ENCODE measurements around the gene CD1B.
A peak's percentile ranks its signal among the peaks of the same experiment; 100 is the strongest.
"Not testable (repeated sequence)": the region's sequence is repeated elsewhere in the genome, so short reads cannot be mapped to it uniquely, and the experiment has no call there.

CD1B gene

DNA sequence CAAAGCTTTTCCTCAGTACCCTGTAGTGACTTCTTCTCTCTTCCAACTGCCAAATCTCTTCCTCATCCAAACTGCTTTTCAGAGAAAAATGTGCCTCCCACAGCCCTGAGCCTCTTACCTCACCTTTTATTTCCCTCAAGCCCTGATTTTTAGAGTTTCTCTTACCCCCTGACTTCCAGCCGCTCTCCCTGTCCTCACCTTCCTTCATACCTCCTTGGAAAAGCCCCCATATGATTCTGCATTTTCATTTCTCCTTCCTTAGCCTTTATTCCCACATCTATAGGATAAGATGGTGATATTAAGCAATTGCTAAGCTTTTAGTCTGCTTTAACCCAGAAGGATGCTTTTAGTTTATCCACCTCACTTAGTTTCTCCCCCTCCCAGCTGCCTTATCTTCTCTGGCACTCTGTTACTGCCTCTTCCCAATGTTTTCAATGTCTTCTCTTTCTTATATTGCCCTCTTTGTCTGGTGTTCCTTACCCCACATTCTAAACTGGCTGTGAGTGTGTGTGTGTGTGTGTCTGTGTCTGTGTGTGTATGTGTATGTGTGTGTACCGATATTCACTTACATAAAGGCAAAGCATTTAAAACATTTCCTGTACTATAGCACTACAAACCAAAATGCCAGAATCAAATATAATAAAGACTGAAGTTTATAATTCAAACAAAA is at the start of gene CD1B:
CD1B (minus strand) TSS at position 51 of the 670 bp plus-strand sequence. CDS start 108 bp downstream, outside the sequence.
- no peak for DNase-seq

DNA sequence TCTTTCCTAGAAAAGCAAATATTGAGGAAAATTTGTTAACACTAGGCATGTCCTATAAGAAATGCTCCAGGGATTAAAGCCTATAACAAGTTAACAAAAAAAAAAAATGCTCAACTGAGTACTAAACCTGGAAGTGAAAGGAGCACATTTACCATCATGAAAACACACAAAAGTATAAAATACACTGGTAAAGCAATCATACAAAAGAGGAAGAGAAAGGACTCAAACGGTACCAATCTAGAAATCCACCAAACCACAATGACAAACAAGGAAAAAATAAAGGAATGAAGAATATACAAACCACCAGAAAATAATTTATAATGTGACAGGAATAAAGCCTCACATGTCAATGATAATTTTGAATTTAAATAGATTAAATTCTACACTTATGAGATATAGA is 43.5 kb upstream of the CD1B start:
- peak; percentile 92 for DNase-seq

DNA sequence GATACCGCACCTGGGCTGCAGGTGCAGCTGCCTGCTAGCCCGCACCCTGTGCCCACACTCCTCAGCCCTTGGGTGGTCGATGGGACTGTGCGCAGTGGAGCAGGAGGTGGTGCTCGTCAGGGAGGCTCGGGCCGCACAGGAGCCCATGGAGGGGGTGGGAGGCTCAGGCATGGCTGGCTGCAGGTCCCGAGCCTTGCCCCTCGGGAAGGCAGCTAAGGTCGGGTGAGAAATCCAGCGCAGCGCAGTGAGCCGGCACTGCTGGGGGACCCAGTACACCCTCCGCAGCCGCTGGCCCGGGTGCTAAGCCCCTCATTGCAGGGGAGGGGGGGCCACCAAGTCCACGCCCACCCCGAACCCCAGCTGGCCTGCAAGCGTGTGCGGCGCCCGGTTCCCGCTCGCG is 42.8 kb upstream of the CD1B start:
- DNase-seq: not testable (repeated sequence)

DNA sequence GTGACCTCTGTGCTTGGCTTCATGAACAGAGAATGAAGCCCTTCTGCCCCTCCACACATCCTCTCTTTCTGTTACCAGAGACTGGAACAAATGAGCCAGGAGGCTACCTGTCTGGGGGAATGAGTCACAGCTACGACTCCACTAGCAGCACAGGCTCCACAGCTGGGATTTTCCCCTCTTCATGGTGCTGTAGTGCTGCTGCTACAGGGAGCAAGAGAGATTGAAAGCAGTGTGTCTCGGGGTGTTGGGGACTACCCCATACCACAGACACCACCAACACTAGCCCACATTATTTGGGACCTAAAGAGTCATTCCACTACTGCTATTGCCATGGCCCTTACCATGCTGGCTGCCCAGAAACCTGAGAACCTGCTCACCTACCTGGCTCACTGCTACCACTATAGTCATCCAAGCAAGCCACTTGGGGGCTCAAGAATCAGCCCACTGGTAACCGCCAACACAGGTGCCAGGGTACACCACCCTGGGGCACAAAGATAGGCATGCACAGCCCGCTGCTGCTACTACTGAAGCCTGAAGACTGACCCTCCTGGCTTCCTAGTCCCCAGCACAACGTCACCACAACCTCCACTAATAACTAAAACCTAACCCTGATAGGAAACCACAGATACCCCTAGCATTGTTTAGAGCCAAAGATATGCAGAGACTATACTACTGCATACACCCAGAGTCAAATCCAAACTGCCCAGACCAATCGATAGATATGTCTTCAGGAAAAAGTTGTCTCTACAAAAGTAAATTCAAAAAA is 40.0 kb upstream of the CD1B start:
- DNase-seq: no peak

DNA sequence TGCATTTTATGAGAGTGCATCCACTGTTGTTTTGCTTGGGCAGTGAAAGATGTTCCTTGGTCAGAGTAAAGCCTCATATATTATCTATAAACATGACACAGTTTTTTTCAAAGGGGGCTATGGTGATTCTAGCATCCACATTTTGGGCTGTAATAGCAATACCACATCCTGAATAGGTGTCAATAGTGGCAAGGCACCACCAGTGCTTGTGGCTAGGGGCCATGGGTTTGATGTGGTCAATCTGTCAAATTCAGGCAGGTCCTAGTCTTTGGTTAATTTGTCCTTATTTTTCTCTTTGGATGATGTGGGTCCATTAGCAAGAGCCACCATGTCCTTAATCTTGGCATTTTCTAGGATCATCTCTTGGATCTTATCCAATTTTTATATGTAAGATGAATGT is 35.5 kb upstream of the CD1B start:
- no peak for DNase-seq

DNA sequence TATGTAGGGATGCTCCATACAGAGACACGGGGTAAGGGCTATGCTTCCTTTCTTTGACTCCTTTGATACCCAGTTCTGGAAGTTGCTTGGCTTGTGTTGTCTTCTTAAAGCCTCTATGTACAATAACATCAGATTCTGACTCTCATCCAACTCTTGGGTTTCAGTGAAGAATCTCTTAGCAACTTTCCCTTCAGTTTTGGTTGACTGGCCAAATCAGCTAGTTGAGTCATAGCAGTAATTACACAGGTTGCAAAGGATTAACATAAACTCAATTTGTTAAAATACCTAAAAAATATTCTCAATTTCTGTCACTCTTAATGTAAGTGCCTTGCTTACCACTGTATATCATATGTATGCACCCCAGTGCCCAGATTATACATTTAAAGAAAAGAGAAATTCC is 31.6 kb upstream of the CD1B start:
- DNase-seq: no peak

DNA sequence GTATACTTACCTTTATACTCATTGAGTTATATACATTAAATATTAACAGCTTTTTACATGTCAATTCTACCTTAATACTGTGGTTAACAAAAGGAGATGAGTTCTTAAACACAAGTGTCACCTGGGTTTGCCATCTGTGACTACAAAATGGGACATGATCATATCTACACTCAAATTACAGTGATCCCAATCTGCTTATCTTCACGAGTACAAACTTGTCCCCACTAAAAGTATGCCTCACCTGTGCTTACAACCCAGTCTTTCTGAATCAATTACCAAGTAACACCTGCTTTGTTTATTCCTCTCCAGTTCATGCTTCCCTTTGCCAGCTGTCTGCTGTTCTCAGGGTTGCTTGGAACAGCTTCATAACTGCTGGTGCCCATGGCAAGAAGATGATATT is 31.2 kb upstream of the CD1B start:
- no peak for DNase-seq

DNA sequence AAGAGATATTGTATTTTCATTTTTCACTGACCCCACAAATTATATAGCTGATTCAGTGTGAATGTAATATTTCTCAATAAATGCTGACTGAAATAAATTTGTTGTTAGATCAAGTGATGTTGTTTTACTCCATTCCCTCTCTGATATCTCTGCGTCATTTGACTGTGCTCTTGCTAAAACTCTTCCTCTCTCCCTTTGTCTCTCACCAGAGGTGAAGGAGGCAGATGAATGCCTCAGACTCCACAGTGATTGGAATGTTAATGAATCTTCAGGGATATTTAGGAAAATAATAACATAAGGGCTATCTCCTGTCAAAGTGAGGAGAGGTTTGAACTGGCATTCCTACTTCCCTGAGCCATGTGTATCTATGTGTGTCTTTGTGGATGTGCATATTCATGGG is 26.1 kb upstream of the CD1B start:
- no peak for DNase-seq

DNA sequence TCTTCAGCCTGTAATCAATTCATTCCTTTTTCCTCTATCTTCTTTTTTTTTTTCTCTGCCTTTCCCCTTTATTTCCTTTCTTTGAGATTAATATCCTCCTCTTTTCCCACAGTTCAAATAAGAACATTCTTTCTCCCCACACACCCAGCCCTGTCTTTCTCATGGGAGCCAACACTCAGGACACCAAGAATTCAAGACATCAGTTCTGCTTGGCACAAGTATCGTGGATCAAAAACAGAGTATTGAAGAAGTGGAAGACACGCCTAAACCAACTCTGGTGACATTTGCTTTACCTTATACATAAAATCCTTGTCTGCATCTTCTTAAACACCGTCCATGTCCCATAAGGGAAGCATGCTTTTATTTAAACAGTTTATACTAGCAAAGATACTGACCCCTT is 25.3 kb upstream of the CD1B start:
- DNase-seq: no peak

DNA sequence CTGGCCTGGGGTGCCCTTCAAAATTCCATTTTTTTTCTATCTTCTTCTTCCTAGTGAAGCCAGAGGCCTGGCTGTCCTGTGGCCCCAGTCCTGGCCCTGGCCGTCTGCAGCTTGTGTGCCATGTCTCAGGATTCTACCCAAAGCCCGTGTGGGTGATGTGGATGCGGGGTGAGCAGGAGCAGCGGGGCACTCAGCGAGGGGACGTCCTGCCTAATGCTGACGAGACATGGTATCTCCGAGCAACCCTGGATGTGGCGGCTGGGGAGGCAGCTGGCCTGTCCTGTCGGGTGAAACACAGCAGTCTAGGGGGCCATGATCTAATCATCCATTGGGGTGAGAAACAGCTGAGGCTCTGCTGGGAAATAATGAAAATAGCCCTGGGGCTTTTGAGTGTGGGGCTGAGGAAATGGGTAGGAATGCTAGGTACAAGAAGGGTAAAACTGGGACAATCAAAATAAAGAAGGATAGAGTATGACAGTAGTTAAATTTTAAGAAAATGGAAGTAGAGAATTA is 24.5 kb upstream of the CD1B start:
- no peak for DNase-seq

DNA sequence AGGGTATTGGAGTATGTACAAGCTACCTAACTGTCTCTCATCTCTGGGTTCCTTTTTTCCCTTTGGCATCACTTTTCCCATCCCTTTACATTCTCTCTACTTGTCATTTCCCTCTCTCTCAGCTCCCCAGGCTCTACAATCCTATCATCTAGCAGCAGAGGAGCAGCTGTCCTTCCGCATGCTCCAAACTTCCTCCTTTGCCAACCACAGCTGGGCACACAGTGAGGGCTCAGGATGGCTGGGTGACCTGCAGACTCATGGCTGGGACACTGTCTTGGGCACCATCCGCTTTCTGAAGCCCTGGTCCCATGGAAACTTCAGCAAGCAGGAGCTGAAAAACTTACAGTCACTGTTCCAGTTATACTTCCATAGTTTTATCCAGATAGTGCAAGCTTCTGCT is 22.9 kb upstream of the CD1B start:
- peak; percentile 31 for DNase-seq

DNA sequence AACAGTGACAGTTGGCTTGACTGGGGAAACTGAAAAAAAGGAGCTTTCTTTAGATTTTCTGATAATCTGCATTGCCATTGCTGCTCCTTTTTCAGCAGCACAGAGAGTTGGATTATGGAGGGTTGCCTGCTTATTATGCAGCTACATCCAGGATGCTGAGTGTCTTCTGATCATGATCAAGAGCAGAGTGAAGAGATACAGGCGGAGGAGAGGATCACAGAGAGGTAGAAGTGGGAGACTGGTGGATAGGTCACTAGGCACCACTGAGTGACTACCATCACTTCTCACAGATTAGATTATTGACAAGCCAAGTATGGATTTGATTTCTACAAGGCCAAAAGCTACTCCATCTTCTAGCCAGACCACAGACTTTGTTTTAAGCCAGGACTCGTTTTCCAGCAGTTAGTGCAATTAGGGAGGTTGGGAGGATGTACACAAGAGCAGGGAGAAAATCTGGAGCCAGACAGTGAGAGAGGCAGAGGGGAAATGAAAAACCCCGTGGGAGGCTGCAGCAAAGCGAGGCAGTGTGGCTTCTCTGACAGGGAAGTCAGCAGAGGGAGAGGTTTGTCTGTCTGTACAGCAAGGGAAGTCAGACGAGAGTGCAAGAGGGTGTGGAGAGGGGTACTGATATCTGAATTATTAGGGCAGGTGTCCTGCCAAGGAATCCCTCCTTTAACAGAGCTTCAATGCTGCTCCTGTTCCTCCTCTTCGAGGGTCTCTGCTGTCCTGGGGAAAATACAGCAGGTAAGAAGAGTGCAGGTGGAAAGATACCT is 22.2 kb upstream of the CD1B start, which contains the start of gene CD1E:
CD1E (plus strand) TSS at position 592 of the 773 bp plus-strand sequence; CDS start at position 687, 95 bp downstream.
- peak; percentile 40 for DNase-seq

DNA sequence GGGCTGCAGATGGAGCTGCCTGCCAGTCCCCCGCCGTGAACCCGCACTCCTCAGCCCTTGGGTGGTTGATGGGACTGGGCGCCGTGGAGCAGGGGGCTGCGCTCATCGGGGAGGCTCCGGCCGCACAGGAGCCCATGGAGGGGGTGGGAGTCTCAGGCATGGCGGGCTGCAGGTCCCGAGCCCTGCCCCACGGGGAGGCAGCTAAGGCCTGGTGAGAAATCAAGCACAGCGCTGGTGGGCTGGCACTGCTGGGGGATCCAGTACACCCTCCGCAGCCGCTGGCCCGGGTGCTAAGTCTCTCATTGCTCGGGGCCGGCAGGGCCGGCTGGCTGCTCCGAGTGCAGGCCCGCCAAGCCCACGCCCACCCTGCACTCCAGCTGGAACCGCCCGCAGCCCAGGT is 17.6 kb upstream of the CD1B start:
- not testable (repeated sequence) for DNase-seq

DNA sequence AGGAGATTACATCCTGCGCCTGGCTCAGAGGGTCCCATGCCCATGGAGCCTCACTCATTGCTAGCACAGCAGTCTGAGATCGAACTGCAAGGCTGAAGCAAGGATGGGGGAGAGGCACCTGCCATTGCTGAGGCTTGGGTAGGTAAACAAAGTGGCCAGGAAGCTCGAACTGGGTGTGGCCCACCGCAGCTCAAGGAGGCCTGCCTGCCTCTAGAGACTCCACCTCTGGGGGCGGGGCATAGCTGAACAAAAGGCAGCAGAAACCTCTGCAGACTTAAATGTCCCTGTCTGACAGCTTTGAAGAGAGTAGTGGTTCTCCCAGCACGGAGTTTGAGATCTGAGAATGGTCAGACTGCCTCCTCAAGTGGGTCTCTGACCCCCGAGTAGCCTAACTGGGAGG is 5.1 kb upstream of the CD1B start:
- DNase-seq: not testable (repeated sequence)

DNA sequence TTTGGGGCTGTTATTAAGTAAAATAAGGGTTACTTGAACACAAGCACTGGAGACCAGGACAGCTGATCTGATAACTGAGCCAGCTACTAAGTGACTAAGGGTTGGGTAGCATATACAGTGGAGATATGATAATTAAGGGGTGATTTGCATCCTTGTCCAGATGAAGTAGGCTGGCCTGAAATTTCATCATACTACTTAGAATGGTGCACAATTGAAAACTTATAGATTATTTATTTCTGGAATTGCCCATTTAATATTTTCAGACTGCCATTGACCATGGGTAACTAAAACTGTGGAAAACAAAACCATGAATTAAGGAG is 3.8 kb upstream of the CD1B start:
- no peak for DNase-seq

DNA sequence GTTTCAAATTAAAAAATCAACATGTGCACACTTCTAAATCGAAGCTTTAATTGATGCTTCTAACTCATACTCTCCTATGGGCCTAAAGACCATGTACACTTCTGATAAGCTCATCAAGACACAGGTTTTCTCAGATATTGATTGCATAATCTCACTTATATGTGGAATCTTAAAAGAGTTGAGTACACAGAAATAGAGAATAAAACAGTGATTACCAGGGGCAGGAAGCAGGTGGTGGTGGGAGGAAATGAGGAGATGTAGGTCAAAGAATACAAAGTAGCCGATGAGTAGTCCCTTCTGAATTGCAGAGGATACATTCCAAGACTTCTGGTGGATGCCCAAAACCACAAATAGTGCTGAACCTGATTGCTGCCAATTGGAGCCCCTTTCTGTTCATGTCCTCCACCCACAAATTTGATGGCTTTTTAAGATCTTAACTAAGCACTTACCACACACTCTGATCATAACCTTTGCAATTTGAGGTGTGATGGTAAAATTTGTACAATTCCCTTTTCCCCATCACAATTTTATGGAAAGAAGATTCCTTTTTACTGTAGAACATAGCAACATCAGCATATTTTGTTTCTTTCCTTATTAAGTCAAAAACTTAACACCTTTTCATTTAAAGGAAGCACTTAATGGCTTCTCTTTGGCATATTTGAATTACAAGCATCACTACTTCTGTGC is 3.3 kb upstream of the CD1B start:
- peak; percentile 0 for DNase-seq

DNA sequence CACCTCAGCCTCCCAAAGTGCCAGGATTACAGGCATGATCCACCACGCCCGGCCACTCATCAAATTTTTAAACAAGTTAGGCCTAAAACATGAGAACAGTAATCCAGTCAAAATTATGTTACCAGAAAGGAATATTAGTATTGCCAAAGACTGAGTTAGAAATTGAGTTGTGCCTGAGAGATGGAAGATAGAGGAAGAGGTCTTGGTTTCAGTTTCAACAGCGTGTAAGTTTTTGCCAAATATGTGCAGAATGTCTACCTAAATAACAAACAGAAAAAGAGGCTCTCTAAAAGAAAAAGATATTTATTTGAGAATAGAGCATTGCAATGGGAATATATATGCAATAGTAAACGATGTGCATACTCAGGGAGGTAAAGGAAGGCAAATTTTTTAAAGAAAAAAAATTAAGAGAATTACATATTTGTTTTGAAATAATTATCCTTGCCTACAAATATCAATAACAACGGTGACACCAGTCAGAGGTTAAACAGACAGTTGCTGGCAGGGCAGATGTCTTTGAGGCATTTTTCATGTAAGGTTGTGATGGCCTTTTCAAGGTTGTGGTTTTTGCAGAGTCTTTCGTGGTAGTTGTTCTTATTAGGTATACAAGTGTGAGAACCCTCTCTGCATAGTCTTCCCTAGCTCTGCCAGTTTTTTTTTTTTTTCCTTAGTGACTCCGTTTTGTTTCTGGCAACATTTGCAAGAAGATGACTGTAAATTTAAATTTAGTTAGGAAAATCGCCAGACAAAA is 2.2 kb upstream of the CD1B start:
- DNase-seq: peak; percentile 71

DNA sequence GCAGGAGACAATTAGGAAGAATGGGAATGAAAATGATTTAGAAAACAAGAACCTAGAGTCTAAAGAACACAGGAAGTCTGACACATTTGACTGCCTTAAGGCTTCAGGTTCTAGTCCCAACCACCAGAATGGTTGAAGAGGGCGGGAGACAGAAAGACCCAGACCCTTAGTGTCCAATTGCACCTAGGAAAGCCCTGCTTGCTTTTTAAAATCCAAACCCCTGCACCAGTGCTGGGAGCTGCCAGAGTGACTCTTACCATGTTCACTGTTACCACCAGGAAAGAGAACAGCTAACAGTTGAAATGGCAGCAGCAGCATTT is 265 bp downstream of the CD1B start:
- no peak for DNase-seq

DNA sequence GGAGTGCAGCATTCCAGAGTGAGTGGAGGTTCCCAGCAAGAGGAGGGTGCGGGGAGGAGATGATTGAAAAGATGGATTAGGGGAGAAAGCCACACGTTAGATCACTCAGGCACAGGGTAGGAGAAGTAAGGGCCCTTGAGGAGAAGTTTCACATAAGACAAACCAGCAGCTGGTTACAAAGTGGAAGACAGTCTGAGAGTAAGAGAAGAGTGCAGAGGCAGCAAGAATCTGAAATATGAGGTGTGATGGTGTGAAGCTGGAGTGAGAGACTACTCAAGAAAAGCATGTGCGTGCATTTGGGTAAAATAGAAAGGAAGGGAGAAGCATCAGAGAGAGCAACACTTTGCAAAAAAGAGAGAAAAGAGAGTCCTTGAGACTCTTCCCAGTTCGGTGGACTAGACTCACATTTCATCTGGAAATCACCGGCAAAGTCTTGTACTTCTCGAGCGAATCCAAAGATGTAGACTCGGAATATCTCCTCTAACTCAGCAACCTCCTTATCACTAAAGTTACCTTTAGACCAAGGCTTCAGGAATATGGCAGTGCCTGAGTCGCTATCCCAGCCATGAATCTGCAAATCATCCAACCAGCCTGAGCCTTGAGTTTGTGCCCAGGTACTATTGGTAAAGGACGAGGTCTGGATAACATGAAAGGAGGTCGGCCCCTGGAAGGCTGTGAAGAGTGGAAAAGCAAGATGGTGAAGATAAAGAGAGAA is 783 bp downstream of the CD1B start:
- DNase-seq: no peak

DNA sequence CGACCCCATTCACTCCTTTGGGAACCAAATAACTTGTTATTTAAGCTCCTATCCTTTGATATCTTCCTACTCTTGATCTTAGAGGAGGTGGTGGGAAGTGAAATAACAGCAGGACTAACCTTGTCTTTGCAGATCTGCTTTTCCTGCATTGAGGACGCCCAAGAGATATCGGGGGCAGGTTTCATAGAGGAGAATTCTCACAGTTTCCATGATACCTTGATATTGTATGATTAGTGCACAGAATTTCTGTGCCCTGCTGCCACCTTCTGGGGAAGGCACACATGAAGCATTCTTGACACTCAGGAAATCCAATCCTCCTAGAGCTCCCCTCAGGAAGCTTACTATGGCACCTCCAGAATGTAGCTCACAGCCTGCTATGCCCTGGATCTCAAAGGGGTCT is 1.6 kb downstream of the CD1B start:
- peak; percentile 44 for DNase-seq

DNA sequence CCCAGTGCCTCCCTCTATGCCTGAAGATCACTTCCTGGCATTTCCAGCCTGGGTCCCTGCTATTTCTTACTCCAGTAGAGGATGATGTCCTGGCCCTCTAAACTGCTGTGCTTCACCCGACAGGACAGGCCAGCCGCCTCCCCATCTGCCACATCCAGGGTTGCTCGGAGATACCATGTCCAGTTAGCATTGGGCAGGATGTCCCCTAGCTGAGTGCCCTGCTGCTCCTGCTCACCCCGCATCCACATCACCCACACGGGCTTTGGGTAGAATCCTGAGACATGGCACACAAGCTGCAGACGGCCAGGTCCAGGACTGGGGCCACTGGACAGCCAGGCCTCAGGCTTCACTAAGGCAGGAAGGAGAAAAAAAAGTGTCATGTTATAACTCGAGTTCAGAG is 2.0 kb downstream of the CD1B start:
- no peak for DNase-seq

DNA sequence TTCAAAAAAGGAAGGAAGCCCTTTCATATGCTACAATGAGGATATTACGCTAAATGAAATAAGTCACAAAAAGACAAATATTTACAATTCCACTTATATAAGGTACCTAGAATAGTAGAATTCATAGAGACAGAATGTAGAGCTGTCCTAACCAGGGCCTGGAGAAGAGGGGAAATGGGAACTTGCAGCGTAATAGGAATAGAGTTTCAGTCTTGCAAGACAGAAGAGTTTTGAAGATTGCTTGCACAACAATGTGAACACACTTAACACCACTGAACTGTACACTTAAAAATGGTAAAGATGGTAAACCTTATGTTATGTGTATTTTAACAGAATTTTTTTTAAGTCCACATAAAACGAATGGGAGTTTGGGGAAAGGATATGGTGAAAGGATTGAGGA is 2.9 kb downstream of the CD1B start:
- DNase-seq: peak; percentile 71

Data from MV-4-11 (cell line).